IMR-90 (cell line): ENCODE measurements around the gene TCF4. TPM values are rescaled to one million over a fixed set of nuclear protein-coding genes. Genes with fewer than 3 reads are reported as not detected.

Experiments
- ATAC-seq: fragments of 200-7000 bp; cut with Tn5 transposase; 2 replicates; pipeline ENCODE4 v1.9.1; 2020; ENCODE audit warnings: low read depth, mild to moderate bottlenecking, moderate library complexity
- BruUV-seq: library from RNA; stranded (reverse); fragments of 400-500 nt; replicated peaks from 2 replicates; lab custom pipeline; 2021; lab: Mats Ljungman, UMichigan
- CTCF ChIA-PET: fragments of 300-600 bp; formaldehyde crosslinking; extraction: SDS; loops from one replicate; lab custom pipeline; 2021; ENCODE audit warnings: antibody characterized with exemption; lab: Yijun Ruan, JAX
- POLR2A ChIA-PET: fragments of 300-600 bp; sonication (Branson Sonifier 250); formaldehyde crosslinking; loops from one replicate; lab custom pipeline; 2022; ENCODE audit warnings: antibody characterized with exemption; ENCODE audit not compliant: unreplicated experiment; lab: Charles Lee
- DNase-seq: peaks from one replicate; pipeline ENCODE4 v3.0.0; 2013
- H2AFZ ChIP-seq: replicated peaks from 2 replicates; pipeline ENCODE3; 2013; ENCODE audit warnings: low read length, mild to moderate bottlenecking; ENCODE audit not compliant: poor library complexity
- H2AK5ac ChIP-seq: 2 replicates; pipeline ENCODE4 v1.6.1; 2013; ENCODE audit warnings: low read depth, low read length, inconsistent platforms
- H2AK9ac ChIP-seq: replicated peaks from 2 replicates; pipeline ENCODE3; 2013; ENCODE audit warnings: mild to moderate bottlenecking, low read depth, low read length, moderate library complexity; ENCODE audit not compliant: poor library complexity
- H2BK120ac ChIP-seq: 2 replicates; pipeline ENCODE4 v1.6.1; 2013; ENCODE audit warnings: low read depth, low read length, inconsistent platforms
- H2BK15ac ChIP-seq: 3 replicates; pipeline ENCODE4 v1.6.1; 2013; ENCODE audit warnings: low read depth, low read length, inconsistent platforms
- H2BK20ac ChIP-seq: 2 replicates; pipeline ENCODE4 v1.6.1; 2013; ENCODE audit warnings: low read depth, mild to moderate bottlenecking, inconsistent platforms, low read length, moderate library complexity
- H2BK5ac ChIP-seq: 2 replicates; pipeline ENCODE4 v1.6.1; 2013; ENCODE audit warnings: mild to moderate bottlenecking, low read depth, low read length, inconsistent platforms; ENCODE audit not compliant: poor library complexity, severe bottlenecking
- H3K14ac ChIP-seq: replicated peaks from 2 replicates; pipeline ENCODE4 v1.6.1; 2013; ENCODE audit warnings: low read depth, low read length, inconsistent platforms
- H3K18ac ChIP-seq: 2 replicates; pipeline ENCODE4 v1.6.1; 2013; ENCODE audit warnings: low read depth, low read length, control low read depth
- H3K23ac ChIP-seq: 2 replicates; pipeline ENCODE4 v1.6.1; 2013; ENCODE audit warnings: low read depth, low read length, inconsistent platforms
- H3K27ac ChIP-seq: 2 replicates; pipeline ENCODE4 v1.5.1; 2013; ENCODE audit warnings: mild to moderate bottlenecking, control low read depth, low read length; ENCODE audit not compliant: insufficient read depth
- H3K27me3 ChIP-seq: 2 replicates; pipeline ENCODE4 v1.6.1; 2013; ENCODE audit warnings: low read length; ENCODE audit not compliant: control insufficient read depth, insufficient read depth
- H3K36me3 ChIP-seq: 2 replicates; pipeline ENCODE4 v1.6.1; 2013; ENCODE audit warnings: low read length, mixed read lengths; ENCODE audit not compliant: control insufficient read depth, insufficient read depth
- H3K4ac ChIP-seq: 2 replicates; pipeline ENCODE4 v1.6.1; 2013; ENCODE audit warnings: low read depth, low read length, inconsistent platforms
- H3K4me1 ChIP-seq: 2 replicates; pipeline ENCODE4 v1.6.1; 2013; ENCODE audit warnings: low read length, mixed read lengths; ENCODE audit not compliant: control insufficient read depth, insufficient read depth
- H3K4me2 ChIP-seq: 2 replicates; pipeline ENCODE4 v1.6.1; 2013; ENCODE audit warnings: low read depth, mild to moderate bottlenecking, control low read depth, low read length, moderate library complexity
- H3K4me3 ChIP-seq: 2 replicates; pipeline ENCODE4 v1.5.1; 2013; ENCODE audit warnings: low read depth, mild to moderate bottlenecking, control low read depth, low read length, moderate library complexity; ENCODE audit not compliant: insufficient read depth
- H3K56ac ChIP-seq: 2 replicates; pipeline ENCODE4 v1.6.1; 2013; ENCODE audit warnings: low read length, inconsistent platforms; ENCODE audit not compliant: insufficient read depth; ENCODE audit errors: extremely low read depth
- H3K79me1 ChIP-seq, 2 experiments: 2 replicates each; pipeline ENCODE4 v1.6.1; 2013; ENCODE audit warnings: low read length in 2 of 2, inconsistent platforms in 1 of 2, low read depth in 1 of 2
- H3K9ac ChIP-seq: 2 replicates; pipeline ENCODE4 v1.6.1; 2013; ENCODE audit warnings: low read depth, low read length, control low read depth
- H3K9me1 ChIP-seq: 2 replicates; pipeline ENCODE4 v1.6.1; 2013; ENCODE audit warnings: low read length, inconsistent platforms; ENCODE audit not compliant: insufficient read depth
- H3K9me3 ChIP-seq: 2 replicates; pipeline ENCODE4 v1.6.1; 2013; ENCODE audit warnings: low read length; ENCODE audit not compliant: control insufficient read depth, insufficient read depth
- H4K20me1 ChIP-seq: 2 replicates; pipeline ENCODE4 v1.6.1; 2013; ENCODE audit warnings: low read length, inconsistent platforms; ENCODE audit not compliant: insufficient read depth
- H4K5ac ChIP-seq: 2 replicates; pipeline ENCODE4 v1.6.1; 2013; ENCODE audit warnings: mild to moderate bottlenecking, low read depth, low read length, control low read depth
- H4K8ac ChIP-seq, 2 experiments: 2 replicates each; pipeline ENCODE4 v1.6.1; 2013; ENCODE audit warnings: low read depth in 2 of 2, low read length in 2 of 2, control low read depth in 1 of 2, inconsistent platforms in 1 of 2
- H4K91ac ChIP-seq: 2 replicates; pipeline ENCODE4 v1.6.1; 2013; ENCODE audit warnings: low read depth, low read length, inconsistent platforms; ENCODE audit not compliant: insufficient read depth
- BHLHE40 ChIP-seq: fragments of 150-350 bp; IDR thresholded peaks from 2 replicates; pipeline ENCODE4 v1.6.1; 2016; ENCODE audit warnings: mild to moderate bottlenecking, low read depth, low read length
- CTCF ChIP-seq: conservative IDR thresholded peaks from 2 replicates; pipeline ENCODE4 v1.5.1; 2012; ENCODE audit warnings: mild to moderate bottlenecking, low read depth, low read length, improper control_type of control experiment
- ELK1 ChIP-seq: fragments of 150-350 bp; IDR thresholded peaks from 2 replicates; pipeline ENCODE4 v1.6.1; 2016; ENCODE audit warnings: low read depth, mild to moderate bottlenecking, low read length, moderate library complexity, borderline replicate concordance
- FOS ChIP-seq: fragments of 150-350 bp; IDR thresholded peaks from 2 replicates; pipeline ENCODE4 v1.6.1; 2016; ENCODE audit warnings: low read depth, low read length
- MAZ ChIP-seq: IDR thresholded peaks from 2 replicates; pipeline ENCODE4 v1.6.1; 2012; ENCODE audit warnings: low read depth, mild to moderate bottlenecking, low read length, improper control_type of control experiment, moderate library complexity, borderline replicate concordance
- MXI1 ChIP-seq: IDR thresholded peaks from 2 replicates; pipeline ENCODE4 v1.6.1; 2012; ENCODE audit warnings: low read depth, mild to moderate bottlenecking, low read length, moderate library complexity, borderline replicate concordance
- NFE2L2 ChIP-seq: fragments of 150-350 bp; IDR thresholded peaks from 2 replicates; pipeline ENCODE4 v1.6.1; 2016; ENCODE audit warnings: low read depth, mild to moderate bottlenecking, low read length
- POLR2A ChIP-seq: IDR thresholded peaks from 2 replicates; pipeline ENCODE4 v1.6.1; 2012; ENCODE audit warnings: mild to moderate bottlenecking, low read depth, low read length
- WGBS, 2 experiments: methylation state at CpG; one replicate each; pipeline versions ENCODE4 v1.1.5 to v1.1.7; 2013; ENCODE audit warnings: missing lambda C conversion rate in 2 of 2; ENCODE audit not compliant: insufficient read length in 1 of 2; ENCODE audit errors: extremely low coverage in 2 of 2; 5-methylcytosine and 5-hydroxymethylcytosine counted together
- dilution Hi-C: fragments of 300-500 bp; cut with HindIII; formaldehyde crosslinking; loops from one replicate; pipeline ENCODE4 v1.14.3; 2018; ENCODE audit warnings: low sequenced_read_pairs; ENCODE audit not compliant: unreplicated experiment
- in situ Hi-C: fragments of 300-500 bp; cut with MboI; formaldehyde crosslinking; loops from 3 replicates; pipeline ENCODE4 v1.14.3; 2019; ENCODE audit warnings: low sequenced_read_pairs, inconsistent platforms, mixed read lengths
- intact Hi-C: fragments of 100-400 bp; cut with micrococcal nuclease; formaldehyde crosslinking; loops from 2 replicates; pipeline ENCODE4 v1.10.0; 2022
- polyA plus RNA-seq, 3 experiments: library from polyadenylated mRNA; depleted of rRNA; stranded (reverse); fragments of >200 nt; gene quantifications; 2 replicates each; pipeline ENCODE4 v1.2.3, GENCODE V29; 2012; ENCODE audit warnings: low replicate concordance in 1 of 3
- total RNA-seq: library from RNA; depleted of rRNA; stranded (reverse); fragments of >200 nt; gene quantifications from 2 replicates; pipeline ENCODE4 v1.2.3, GENCODE V29; 2012
- TF ChIP-seq, protein P1 (sequence below): fragments of 150-350 bp; IDR thresholded peaks from 2 replicates; pipeline ENCODE4 v1.6.1; 2017; ENCODE audit warnings: mild to moderate bottlenecking, antibody characterized with exemption, low read length, low read depth

Gene TCF4
- total and polyA plus RNA-seq, 2 of the 4 experiments (the other 2 are of a cell fraction): 30.0 to 87.1 TPM

GRCh38 chr18:55589625-55590291 lies 1.8 kb upstream of the TCF4 start:
- peaks cover 0 to 19% of the 10 kb centered on the region in 2 experiments; a peak in 2 of 4 replicates for H3K79me1 ChIP-seq
- DNase-seq (peak; percentile 96), ATAC-seq (peak; percentile 92)
- peak overlapping the region; percentile 98 for H4K5ac ChIP-seq
- CTCF ChIA-PET: no interaction called here
- peak overlapping the region; percentile 81 for H2AK5ac ChIP-seq
- in situ Hi-C loops: loop anchor here (5.0 to 10.0 kb wide), 3 partner anchors 172 to 355 kb away; no protein-coding TSS in a partner anchor
- H3K4me3 ChIP-seq: peak overlapping the region; percentile 78
- no peaks in the 10 kb centered on the region; the same call in 1 of the 2 replicates for H3K9me1 ChIP-seq
- peak overlapping the region; percentile 90 for H3K56ac ChIP-seq
- intact Hi-C loops: loop anchor here (1.0 to 10.0 kb wide), 9 partner anchors 87 to 987 kb away; no protein-coding TSS in a partner anchor
- peak overlapping the region; percentile 49; the same call in 1 of the 3 replicates for H2BK15ac ChIP-seq
- peak overlapping the region; percentile 90 for H3K4me2 ChIP-seq
- peak overlapping the region; percentile 90 for H2BK120ac ChIP-seq
- H4K91ac ChIP-seq: peak overlapping the region; percentile 91
- no peaks in the 10 kb centered on the region for H3K9me3 ChIP-seq
- BruUV-seq: no TSS peak
- peak overlapping the region; percentile 95 to 99 for H4K8ac ChIP-seq
- H3K18ac ChIP-seq: peak overlapping the region; percentile 80
- no peaks in the 10 kb centered on the region for H3K27me3 ChIP-seq
- H3K9ac ChIP-seq: peak overlapping the region; percentile 97
- H3K23ac ChIP-seq: peak overlapping the region; percentile 85
- WGBS, 2 experiments: 0% methylated on average over 12 of the region's 37 CpGs; no CpG with 5 or more reads in 1 of the 2 experiments
- peak overlapping the region; percentile 93 for H2BK5ac ChIP-seq
- H2AFZ ChIP-seq: peak overlapping the region; percentile 93
- POLR2A ChIA-PET: no interaction called here
- H3K14ac ChIP-seq: peak overlapping the region; percentile 97
- H3K36me3 ChIP-seq: no peaks in the 10 kb centered on the region
- peak overlapping the region; percentile 72 for H2BK20ac ChIP-seq
- H3K4me1 ChIP-seq: peaks cover 3% of the 10 kb centered on the region
- H3K4ac ChIP-seq: peak overlapping the region; percentile 95
- TF ChIP-seq CTCF: no peak
- peak; percentile 88 for TF ChIP-seq POLR2A
- peak; percentile 86; the same call in 1 of the 2 replicates for TF ChIP-seq MAZ
- TF ChIP-seq FOS: 0 out of 2 replicates have a peak, but pooled peaks have one; percentile 11
- no peak for TF ChIP-seq ELK1
- TF ChIP-seq BHLHE40: peak; percentile 10; the same call in 1 of the 2 replicates
- TF ChIP-seq NFE2L2: no peak
- TF ChIP-seq MXI1: 0 out of 2 replicates have a peak, but pooled peaks have one; percentile 39
- TF ChIP-seq, protein P1, sequence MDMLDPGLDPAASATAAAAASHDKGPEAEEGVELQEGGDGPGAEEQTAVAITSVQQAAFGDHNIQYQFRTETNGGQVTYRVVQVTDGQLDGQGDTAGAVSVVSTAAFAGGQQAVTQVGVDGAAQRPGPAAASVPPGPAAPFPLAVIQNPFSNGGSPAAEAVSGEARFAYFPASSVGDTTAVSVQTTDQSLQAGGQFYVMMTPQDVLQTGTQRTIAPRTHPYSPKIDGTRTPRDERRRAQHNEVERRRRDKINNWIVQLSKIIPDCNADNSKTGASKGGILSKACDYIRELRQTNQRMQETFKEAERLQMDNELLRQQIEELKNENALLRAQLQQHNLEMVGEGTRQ: no peak
- H3K27ac ChIP-seq: peak overlapping the region; percentile 75
- H2AK9ac ChIP-seq: peak overlapping the region; percentile 83
- H4K20me1 ChIP-seq: no peaks in the 10 kb centered on the region
- dilution Hi-C loops: no loop called here
